ENCODE measurements around the gene ELF3.

The ELF3 gene

GRCh38 chr1:202009326-202010179 is 834 bp upstream of the ELF3 start:
- no peaks in the 10 kb centered on the region for H3K27me3 ChIP-seq (ENCODE audit: insufficient read depth, low read depth, severe bottlenecking)
- H3K4me3 ChIP-seq (ENCODE audit: low read depth, low read length), result no peak overlapping the region
- H3K27ac ChIP-seq, result peak overlapping the region; percentile 36
- TF ChIP-seq, protein P1, sequence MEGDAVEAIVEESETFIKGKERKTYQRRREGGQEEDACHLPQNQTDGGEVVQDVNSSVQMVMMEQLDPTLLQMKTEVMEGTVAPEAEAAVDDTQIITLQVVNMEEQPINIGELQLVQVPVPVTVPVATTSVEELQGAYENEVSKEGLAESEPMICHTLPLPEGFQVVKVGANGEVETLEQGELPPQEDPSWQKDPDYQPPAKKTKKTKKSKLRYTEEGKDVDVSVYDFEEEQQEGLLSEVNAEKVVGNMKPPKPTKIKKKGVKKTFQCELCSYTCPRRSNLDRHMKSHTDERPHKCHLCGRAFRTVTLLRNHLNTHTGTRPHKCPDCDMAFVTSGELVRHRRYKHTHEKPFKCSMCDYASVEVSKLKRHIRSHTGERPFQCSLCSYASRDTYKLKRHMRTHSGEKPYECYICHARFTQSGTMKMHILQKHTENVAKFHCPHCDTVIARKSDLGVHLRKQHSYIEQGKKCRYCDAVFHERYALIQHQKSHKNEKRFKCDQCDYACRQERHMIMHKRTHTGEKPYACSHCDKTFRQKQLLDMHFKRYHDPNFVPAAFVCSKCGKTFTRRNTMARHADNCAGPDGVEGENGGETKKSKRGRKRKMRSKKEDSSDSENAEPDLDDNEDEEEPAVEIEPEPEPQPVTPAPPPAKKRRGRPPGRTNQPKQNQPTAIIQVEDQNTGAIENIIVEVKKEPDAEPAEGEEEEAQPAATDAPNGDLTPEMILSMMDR (IDR thresholded peaks at IDR 0.05; ENCODE audit: low read depth, low read length), result peak; percentile 92
- no peaks in the 10 kb centered on the region for H3K9me3 ChIP-seq (ENCODE audit: severe bottlenecking)
- H3K36me3 ChIP-seq, result peaks cover 66% of the 10 kb centered on the region
- DNase-seq, result peak; percentile 97

DNA sequence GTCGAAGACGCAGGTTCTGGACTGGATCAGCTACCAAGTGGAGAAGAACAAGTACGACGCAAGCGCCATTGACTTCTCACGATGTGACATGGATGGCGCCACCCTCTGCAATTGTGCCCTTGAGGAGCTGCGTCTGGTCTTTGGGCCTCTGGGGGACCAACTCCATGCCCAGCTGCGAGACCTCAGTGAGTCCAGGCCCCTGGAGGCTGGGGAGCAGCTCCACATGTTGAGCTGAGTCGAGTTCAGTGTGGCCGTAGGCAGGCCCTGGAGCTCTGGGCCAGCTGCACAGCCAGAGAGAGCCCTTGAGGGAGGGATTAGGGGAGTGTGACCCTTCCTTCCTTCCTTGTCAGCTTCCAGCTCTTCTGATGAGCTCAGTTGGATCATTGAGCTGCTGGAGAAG is 1.6 kb downstream of the ELF3 start:
- Histone ChIP-seq H3K27me3 (ENCODE audit: insufficient read depth, low read depth, severe bottlenecking) (no peaks in the 10 kb centered on the region), H3K36me3 (peaks cover 64% of the 10 kb centered on the region), H3K27ac (no peak overlapping the region), H3K4me3 (ENCODE audit: low read depth, low read length) (no peak overlapping the region), H3K9me3 (ENCODE audit: severe bottlenecking) (no peaks in the 10 kb centered on the region)
- TF ChIP-seq, protein P1 (IDR thresholded peaks at IDR 0.05; ENCODE audit: low read depth, low read length), result 0 out of 2 replicates have a peak, but pooled peaks have one; percentile 1
- DNase-seq, result no peak

GRCh38 chr1:202012544-202013478 is 2.4 kb downstream of the ELF3 start:
- DNase-seq, result no peak
- Histone ChIP-seq H3K4me3 (ENCODE audit: low read depth, low read length) (no peak overlapping the region), H3K36me3 (peaks cover 60% of the 10 kb centered on the region), H3K27me3 (ENCODE audit: insufficient read depth, low read depth, severe bottlenecking) (no peaks in the 10 kb centered on the region), H3K9me3 (ENCODE audit: severe bottlenecking) (no peaks in the 10 kb centered on the region), H3K27ac (no peak overlapping the region)
- TF ChIP-seq, protein P1 (IDR thresholded peaks at IDR 0.05; ENCODE audit: low read depth, low read length), result no peak

DNA sequence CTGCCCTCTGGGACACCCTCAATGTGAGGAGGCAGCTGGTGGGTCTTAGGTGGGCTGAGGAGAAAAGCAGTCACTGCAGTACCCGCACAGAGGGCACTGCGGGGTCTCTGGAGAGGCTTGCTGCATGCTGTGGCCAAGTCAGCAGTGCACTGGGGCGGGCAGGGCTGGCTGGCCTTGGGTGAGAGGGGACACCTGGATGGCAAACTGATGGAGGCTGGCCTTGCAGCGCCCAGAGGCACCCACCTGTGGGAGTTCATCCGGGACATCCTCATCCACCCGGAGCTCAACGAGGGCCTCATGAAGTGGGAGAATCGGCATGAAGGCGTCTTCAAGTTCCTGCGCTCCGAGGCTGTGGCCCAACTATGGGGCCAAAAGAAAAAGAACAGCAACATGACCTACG is 3.2 kb downstream of the ELF3 start:
- Histone ChIP-seq H3K4me3 (ENCODE audit: low read depth, low read length) (no peak overlapping the region), H3K36me3 (peaks cover 60% of the 10 kb centered on the region), H3K9me3 (ENCODE audit: severe bottlenecking) (no peaks in the 10 kb centered on the region), H3K27ac (no peak overlapping the region), H3K27me3 (ENCODE audit: insufficient read depth, low read depth, severe bottlenecking) (no peaks in the 10 kb centered on the region)
- no peak for DNase-seq
- TF ChIP-seq, protein P1 (IDR thresholded peaks at IDR 0.05; ENCODE audit: low read depth, low read length), result no peak

- H3K27ac ChIP-seq, result no peak overlapping the region
- no peaks in the 10 kb centered on the region for H3K9me3 ChIP-seq (ENCODE audit: severe bottlenecking)
- TF ChIP-seq, protein P1 (IDR thresholded peaks at IDR 0.05; ENCODE audit: low read depth, low read length), result no peak
- no peak for DNase-seq
- no peak overlapping the region for H3K4me3 ChIP-seq (ENCODE audit: low read depth, low read length)
- peaks cover 57% of the 10 kb centered on the region for H3K36me3 ChIP-seq
- no peaks in the 10 kb centered on the region for H3K27me3 ChIP-seq (ENCODE audit: insufficient read depth, low read depth, severe bottlenecking)
These were observed 3.7 kb downstream of the ELF3 start for GRCh38 chr1:202014060-202014459.

Measured in WERI-Rb-1 (cell line).